Gastrocnemius medialis (tissue), 4 donors: ENCODE measurements around the gene YPEL5.

Experiments used
- POLR2A ChIP-seq, 2 donors: fragments of 450-650 bp; IDR thresholded peaks; one replicate each; pipeline ENCODE4 v1.6.1; 2017; ENCODE audit warnings: antibody characterized with exemption in 2 of 2, mild to moderate bottlenecking in 2 of 2, moderate library complexity in 2 of 2
- TF ChIP-seq, protein P1 (sequence below), 5 experiments: fragments of 450-650 bp in 3 of 5; fragments of 200-600 bp in 2 of 5; sonication (generic) in 2 of 5; IDR thresholded peaks in 4 of 5; conservative IDR thresholded peaks in 1 of 5; 1 replicate in 4 of 5; 2 replicates in 1 of 5; pipeline ENCODE4 v1.5.1; 2016 to 2019; ENCODE audit warnings: antibody characterized with exemption in 5 of 5, mild to moderate bottlenecking in 3 of 5, moderate library complexity in 3 of 5

- TF ChIP-seq, protein P1, sequence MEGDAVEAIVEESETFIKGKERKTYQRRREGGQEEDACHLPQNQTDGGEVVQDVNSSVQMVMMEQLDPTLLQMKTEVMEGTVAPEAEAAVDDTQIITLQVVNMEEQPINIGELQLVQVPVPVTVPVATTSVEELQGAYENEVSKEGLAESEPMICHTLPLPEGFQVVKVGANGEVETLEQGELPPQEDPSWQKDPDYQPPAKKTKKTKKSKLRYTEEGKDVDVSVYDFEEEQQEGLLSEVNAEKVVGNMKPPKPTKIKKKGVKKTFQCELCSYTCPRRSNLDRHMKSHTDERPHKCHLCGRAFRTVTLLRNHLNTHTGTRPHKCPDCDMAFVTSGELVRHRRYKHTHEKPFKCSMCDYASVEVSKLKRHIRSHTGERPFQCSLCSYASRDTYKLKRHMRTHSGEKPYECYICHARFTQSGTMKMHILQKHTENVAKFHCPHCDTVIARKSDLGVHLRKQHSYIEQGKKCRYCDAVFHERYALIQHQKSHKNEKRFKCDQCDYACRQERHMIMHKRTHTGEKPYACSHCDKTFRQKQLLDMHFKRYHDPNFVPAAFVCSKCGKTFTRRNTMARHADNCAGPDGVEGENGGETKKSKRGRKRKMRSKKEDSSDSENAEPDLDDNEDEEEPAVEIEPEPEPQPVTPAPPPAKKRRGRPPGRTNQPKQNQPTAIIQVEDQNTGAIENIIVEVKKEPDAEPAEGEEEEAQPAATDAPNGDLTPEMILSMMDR (IDR thresholded peaks at IDR 0.05 in 4 of 5, conservative IDR thresholded peaks at IDR 0.05 in 1 of 5): no peak
- no peak for TF ChIP-seq POLR2A (IDR thresholded peaks at IDR 0.05)
Observed at GRCh38 chr2:30206461-30207430, 59.9 kb downstream of the YPEL5 start.
